GM19395 (cell line): ENCODE data around the gene MRPL41.
"Not testable (repeated sequence)": the region's sequence is repeated elsewhere in the genome, so short reads cannot be mapped to it uniquely, and the experiment has no call there.

Source experiments
- ATAC-seq: cut with Tn5 transposase; IDR thresholded peaks from one replicate; pipeline ENCODE4 v1.9.1; 2021; ENCODE audit warnings: mild to moderate bottlenecking, moderate library complexity; ENCODE audit not compliant: unreplicated experiment

Gene MRPL41

GRCh38 chr9:137550958-137551263 lies 768 bp upstream of the MRPL41 start:
- not testable (repeated sequence) for ATAC-seq

- peak; percentile 36 for ATAC-seq
These were observed 516 bp downstream of the MRPL41 start for GRCh38 chr9:137552022-137552768.

- not testable (repeated sequence) for ATAC-seq
These were observed 2.0 kb downstream of the MRPL41 start for GRCh38 chr9:137553654-137554053.

DNA sequence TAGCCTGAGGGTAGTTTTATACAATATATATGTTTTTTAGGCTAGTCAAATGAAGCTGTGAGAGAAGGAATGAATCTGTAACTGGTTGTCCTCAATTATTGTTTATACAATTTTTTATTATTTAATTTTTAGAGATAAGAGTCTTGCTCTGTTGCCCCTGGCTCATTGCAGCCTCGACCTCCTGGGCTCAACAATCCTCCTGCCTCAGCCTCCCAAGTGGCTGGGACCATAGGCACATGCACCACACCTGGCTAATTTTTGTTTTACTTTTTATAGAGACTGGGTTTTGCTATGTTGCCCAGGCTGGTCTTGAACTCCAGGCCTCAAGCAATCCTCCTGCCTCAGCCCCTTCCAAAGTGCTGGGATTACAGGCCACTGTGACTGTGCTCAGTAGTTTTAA lies 2.7 kb downstream of the MRPL41 start:
- ATAC-seq = no peak

- no peak for ATAC-seq
These were observed 3.5 kb downstream of the MRPL41 start for GRCh38 chr9:137555179-137555578.

- no peak for ATAC-seq
These were observed 4.6 kb downstream of the MRPL41 start for GRCh38 chr9:137556069-137556838.

DNA sequence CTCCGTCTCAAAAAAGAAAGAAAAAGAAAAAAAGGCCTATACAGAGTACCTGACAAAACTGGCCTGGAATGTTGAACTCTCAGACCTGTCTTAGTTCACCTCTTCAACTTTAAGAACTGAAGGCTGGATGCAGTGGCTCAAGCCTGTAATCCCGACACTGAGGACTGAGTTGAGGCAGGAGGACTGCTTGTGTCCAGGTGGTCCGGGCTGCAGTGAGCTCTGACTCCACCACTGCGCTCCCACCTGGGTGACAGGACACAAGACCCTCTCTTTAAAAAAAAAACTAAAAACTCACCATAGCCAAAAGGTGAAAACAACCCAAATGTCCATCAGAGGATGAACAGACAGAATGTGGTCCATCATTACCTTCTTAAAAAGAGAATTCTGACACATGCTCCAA lies 6.4 kb downstream of the MRPL41 start:
- ATAC-seq = no peak

DNA sequence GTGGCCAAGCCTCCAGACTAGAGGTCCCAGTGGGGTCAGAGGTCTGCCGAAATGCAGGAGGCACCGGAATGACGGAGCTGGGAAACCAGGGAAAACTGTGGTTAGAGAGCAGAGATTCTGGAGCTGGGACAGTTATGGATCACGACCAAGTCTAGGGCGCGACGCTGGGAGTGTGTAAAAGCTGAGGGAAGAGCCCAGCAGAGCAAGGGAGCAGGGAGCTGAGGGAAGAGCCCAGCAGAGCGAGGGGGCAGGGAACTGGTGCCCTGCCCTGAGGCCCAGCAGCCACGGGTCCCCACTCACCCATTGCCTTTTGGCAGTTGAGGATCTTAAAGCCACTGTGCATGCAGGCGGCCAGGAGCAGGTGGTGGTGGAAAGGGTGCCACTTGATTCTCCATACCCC lies 12.5 kb downstream of the MRPL41 start:
- no peak for ATAC-seq

- no peak for ATAC-seq
These were observed 13.2 kb downstream of the MRPL41 start for GRCh38 chr9:137564817-137565411.

GRCh38 chr9:137568445-137568844 lies 16.8 kb downstream of the MRPL41 start:
- ATAC-seq = not testable (repeated sequence)

DNA sequence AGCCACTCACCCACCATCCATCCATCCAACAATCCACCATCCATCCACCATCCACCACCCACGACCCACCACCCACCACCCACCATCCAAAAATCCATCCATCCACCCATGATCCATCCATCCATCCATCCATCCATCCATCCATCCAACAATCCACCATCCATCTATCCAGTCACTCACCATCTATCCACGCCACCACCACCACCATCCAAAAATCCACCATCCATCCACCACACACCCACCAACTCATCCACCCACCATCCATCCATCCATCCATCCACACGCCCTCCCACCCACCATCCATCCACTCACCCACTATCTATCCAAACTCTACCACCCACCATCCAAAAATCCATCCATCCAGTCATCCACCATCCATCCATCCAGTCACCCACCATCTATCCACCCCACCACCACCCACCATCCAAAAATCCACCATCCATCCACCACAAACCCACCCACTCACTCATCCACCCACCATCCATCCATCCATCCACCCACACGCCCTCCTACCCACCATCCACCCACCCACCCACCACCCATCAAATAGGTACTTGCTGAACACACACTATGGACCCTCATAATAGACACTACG lies 18.0 kb downstream of the MRPL41 start:
- ATAC-seq = no peak

DNA sequence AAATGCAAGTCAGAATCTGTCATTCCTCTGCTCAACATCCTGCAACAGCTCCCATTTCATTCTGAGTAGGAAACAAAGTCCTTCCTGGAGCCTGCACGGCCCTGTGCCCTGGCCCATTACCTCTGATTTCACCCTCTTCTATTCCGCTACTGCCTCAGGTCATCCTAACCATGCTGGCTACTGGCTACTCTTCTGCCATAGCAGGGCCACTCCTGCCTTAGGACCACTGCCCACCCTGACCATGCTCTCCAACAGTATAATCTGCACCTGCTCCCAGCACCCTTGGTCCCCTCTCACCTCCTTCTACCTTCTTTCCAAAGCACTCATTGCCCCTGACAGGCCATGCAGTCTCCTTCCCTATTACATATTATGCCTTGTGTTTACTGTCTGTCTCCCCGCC lies 18.9 kb downstream of the MRPL41 start:
- ATAC-seq = no peak

DNA sequence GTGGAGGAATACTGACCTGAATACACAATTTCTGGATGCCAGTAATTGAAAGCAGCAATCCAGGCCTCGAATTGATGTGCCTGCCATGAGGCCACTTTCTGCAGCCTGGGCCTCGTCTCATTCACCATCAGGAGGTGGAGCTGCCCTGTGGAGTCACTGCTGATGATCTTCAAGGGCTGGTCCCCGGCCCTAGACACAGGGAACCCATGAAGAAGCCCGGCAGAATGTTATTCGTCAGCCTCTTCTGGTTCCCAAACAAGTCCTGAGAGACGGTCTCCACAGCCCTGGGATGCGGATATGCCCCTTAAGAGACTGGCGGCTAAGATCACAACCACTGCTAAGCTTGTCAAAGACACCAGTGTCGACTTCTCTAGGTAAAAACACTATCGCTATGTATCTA lies 22.5 kb downstream of the MRPL41 start:
- no peak for ATAC-seq

DNA sequence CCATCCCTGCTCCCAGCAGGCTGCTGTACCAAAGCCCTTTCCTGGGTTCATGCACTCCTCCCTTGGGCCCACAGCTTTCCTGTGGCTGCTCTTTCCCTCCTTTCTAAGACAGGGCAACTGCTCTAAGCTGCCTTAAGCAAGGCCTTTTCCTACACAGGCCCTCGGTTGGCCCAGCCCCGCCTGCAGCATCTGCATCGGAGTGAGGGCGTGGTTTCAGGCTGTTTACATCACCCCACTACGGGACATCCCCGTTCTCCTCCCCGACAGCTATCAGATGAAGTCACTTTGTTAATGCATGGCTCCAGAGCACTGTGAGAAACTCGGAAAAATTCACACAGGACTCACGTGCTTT lies 23.7 kb downstream of the MRPL41 start:
- ATAC-seq = no peak

GRCh38 chr9:137575716-137576411 lies 24.2 kb downstream of the MRPL41 start:
- no peak for ATAC-seq

DNA sequence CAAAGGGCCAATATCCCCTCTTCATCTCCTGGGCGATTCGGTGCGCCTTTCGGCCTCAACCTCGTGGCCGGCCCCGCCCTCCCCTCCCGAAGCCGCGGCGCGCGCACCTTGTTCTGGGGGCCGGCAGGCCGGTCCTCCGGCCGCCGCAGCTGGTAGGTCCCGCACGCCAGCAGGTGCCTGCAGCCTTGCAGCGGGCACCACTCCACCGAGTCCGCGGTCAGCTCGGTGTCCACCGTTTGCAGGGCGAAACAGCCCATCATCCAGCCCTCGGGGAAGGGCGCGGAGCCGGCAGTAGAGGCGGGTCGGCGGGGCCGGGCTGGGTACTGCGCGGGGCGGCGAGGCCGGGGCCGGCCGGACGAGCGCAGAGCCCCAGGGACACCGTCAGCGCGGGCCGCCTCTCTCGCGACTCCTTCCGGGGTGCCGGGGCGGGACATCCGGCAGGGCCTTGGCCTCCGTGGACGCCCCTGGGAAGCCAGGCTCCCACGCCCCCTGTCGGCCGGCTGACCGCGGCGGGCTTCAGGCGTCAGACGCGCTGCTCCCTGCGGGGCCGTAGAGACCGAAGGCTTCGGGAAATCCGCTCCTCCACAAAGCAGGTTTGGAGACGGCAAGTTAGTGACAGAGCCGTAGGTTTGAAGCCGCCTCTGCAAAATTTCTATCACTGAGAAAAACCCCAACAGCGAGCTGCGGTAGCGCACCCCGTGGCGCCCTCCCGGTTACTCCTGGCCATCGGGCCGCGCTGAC lies 27.0 kb downstream of the MRPL41 start, which contains the start of gene DPH7:
Gene DPH7 (minus strand): TSS at position 408 of the 741 bp plus-strand sequence. CDS start 148 bp downstream, at position 260.
- peak; percentile 85 for ATAC-seq

DNA sequence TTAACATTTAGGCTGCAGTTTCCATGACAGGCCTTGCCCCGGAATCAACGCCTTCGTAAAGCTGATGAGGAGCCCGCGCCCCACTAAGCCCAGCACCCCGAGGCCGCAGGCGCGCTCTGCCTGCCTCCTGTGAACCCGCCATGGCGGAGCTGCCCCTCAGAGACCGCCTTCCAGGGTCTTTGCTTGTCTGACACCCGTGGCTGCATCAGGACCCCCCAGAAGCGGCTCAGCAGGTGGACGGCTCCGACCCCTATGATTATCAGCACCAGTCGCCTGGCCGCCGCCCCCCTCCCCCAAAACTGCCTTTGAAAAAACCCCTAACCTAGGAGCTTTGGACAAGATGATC lies 27.6 kb downstream of the MRPL41 start:
- no peak for ATAC-seq

GRCh38 chr9:137580209-137580953 lies 28.7 kb downstream of the MRPL41 start:
- ATAC-seq = no peak

DNA sequence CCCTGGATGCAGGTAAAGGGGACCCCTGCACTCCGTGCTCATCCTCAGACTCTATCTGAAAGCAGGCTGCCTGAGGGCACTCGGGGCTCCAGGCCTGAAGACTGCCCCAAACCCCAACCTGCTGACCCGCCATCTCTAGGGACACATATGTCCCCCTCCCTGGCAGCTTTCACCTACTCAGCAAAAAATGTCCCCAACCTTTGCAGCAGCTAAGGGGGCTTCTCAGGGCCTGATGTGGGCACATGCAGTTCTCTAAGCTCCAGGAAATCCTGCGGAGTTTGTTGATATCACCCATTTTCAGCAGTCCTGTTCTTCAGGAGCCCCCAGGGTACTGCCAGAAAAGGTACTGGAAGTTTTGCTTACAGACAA lies 29.3 kb downstream of the MRPL41 start:
- no peak for ATAC-seq
